GM21786 (cell line): ENCODE results near the gene LSM11.
"Not testable (repeated sequence)": the region's sequence is repeated elsewhere in the genome, so short reads cannot be mapped to it uniquely, and the experiment has no call there.

Experiments
- ATAC-seq: cut with Tn5 transposase; IDR thresholded peaks from one replicate; pipeline ENCODE4 v1.9.1; 2021; ENCODE audit not compliant: unreplicated experiment

The LSM11 gene

GRCh38 chr5:157743163-157744050 lies at the start of gene LSM11:
Gene LSM11, plus strand, starts transcription at chr5:157743712. Its CDS starts 39 bp downstream, at chr5:157743751.
- ATAC-seq: peak; percentile 87

DNA sequence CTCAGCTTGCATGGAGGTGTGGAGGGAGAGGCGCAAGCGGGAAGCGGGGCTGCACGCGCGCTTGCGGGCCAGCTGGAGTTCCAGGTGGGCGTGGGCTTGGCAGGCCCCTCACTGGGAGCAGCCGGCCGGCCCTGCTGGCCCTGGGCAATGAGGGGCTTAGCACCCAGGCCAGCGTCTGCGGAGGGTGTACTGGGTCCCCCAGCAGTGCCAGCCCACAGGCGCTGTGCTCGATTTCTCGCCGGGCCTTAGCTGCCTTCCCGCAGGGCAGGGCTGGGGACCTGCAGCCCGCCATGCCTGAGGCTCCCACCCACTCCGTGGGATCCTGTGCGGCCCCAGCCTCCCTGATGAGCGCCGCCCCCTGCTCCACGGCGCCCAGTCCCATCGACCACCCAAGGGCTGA lies 49.7 kb upstream of the LSM11 start:
- not testable (repeated sequence) for ATAC-seq

GRCh38 chr5:157696154-157696553 lies 47.4 kb upstream of the LSM11 start:
- not testable (repeated sequence) for ATAC-seq

DNA sequence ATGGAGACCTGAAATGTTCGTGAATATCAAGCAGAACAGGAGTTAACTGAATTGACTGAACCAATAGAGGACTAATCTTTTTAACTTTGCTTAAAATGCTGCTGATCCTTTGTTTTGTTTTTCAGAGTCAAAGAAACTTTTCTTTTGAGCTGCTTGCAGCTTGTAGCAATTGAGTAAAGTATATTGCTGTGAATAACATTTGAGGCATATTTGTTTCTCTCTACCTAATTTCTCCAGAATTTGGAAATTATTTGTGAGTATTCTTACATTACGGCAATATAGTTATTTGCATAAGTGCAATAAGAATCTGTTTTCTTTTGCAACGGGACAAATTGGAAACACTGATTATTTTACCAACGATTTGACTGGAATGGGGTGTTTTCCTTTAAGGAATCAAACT lies 44.8 kb upstream of the LSM11 start:
- not testable (repeated sequence) for ATAC-seq

DNA sequence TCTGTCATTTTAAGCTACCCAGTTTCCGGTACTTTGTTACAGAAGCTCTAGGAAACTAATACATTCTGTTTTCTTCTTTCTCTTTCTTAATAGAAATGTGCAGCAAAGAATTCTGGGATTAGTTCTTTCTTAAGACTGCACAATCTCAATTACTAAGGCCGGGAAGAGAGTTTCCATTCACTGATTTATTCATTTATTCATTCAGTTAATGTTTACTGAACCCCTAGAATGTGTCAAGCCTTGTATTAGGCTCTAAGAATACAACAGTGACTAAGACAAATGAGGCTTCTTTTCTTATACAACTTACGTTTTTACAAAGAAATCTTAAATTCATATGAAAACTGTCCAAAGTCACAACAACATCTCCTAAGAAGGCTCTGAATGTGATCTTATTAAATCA lies 39.8 kb upstream of the LSM11 start:
- ATAC-seq: no peak

DNA sequence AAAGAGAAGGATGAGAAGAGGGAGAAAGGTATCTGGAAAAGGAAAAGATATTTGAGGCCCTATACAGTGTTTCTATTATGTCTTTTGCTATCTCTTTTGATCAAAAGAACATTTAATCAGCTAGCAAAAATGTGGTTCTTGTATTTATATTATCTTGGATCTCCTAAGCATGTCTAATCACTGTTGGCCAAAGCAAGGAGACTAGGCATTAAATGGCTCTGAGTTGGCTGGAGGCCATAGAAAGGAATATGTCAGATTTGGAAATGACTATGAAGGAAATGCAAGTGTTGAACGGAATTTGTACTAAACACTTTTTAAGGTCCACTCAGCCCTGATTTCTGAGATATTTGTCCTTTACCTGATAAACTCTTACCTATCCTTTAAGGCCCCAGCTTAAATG lies 34.6 kb upstream of the LSM11 start:
- ATAC-seq: no peak

- no peak for ATAC-seq
Observed at GRCh38 chr5:157709346-157709745, 34.2 kb upstream of the LSM11 start.

- ATAC-seq: no peak
Observed at GRCh38 chr5:157710431-157710830, 33.1 kb upstream of the LSM11 start.

DNA sequence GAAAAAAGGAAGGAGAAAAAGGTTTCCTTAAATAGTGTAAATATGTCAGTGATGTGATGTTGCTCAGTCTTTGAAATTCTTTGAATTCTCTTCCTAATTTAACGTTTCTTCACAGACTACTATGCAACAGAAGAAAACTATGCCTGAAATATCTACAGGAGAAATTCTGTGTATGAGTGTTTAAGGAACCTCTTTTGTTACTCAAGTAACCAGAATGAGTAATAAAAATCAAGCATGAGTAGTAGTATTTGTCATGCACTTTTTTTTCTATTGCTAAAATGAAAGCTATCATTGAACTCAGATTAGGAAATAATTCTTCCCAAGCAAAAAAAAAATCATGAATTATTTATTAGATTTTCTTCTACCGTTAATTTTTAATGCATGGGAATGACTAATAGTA lies 32.6 kb upstream of the LSM11 start:
- ATAC-seq: no peak

DNA sequence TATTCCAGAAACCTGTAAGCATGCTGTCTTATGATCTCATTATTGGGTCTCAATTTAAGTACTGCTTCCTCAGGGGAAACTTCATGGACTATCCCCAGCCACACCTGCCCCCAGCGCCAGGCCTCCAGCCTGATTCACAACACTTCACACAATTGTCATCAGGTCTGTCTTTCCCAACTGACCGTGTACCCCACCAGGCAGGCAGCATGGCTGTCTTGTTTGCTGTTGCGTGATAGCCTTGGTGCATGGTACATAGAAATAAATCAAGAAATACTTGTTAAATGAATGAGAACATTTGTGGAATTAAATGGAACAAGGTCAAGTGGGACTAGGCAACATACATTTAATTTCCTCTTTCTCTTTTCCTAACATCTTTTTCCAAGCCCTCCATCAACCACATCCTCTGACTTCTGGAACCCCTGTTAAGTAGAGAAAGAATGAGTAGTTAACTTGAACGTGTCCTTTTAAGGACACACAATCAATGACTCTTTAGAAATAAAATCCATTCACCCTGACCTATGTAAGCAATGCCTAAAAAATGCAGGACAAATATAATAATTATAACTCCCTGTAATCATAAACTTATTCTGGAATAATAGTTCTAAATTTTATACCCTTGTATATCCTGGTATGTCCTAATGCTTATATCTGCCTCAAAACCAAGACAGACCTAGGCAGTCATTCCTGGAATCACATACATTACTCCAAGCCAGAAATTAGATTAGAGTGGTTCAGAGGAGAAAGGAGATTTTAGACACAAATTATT lies 29.5 kb upstream of the LSM11 start:
- ATAC-seq: no peak

- ATAC-seq: no peak
Observed at GRCh38 chr5:157714596-157714864, 29.0 kb upstream of the LSM11 start.

GRCh38 chr5:157718519-157718918 lies 25.0 kb upstream of the LSM11 start:
- peak; percentile 77 for ATAC-seq

DNA sequence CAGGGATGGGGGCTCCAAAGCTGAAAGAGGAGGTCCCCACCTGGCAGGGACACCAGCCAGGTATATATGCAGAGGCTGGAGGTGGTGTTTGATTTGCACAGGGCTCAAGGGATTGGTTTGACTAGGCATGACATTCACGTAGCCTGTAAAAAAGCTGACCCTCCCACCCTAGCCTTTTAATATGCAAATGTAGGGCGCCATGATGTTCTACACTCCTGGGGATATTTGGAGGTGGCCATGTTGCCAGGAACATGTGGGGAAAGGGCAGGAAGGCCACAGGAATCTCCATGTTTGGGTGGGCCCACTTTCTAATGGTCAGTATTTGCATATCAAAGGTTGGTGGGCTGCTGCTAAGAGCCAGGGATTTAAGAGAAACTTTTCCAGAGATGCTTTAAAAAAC lies 24.3 kb upstream of the LSM11 start:
- no peak for ATAC-seq

DNA sequence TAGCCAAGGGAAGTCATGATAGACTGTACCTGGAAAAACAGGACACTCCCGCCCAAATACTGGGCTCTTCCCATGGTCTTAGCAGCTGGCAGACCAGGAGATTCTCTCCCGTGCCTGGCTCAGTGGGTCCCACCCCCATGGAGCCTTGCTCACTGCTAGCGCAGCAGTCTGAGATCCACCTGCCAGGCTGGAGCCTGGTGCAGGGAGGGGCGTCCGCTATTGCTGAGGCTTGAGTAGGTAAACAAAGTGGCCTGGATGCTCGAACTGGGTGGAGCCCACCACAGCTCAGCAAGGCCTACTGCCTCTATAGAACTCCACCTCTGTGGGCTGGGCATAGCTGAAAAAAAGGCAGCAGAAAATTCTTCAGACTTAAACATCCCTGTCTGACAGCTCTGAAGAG lies 22.4 kb upstream of the LSM11 start:
- no peak for ATAC-seq

- ATAC-seq: not testable (repeated sequence)
Observed at GRCh38 chr5:157722895-157723294, 20.6 kb upstream of the LSM11 start.

DNA sequence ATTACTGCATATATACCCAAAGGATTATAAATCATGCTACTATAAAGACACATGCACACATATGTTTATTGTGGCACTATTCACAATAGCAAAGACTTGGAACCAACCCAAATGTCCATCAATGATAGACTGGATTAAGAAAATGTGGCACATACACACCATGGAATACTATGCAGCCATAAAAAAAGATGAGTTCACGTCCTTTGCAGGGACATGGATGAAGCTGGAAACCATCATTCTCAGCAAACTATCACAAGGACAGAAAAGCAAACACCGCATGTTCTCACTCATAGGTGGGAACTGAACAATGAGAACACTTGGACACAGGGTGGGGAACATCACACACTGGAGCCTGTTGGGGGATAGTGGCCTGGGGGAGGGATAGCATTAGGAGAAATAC lies 16.9 kb upstream of the LSM11 start:
- ATAC-seq: not testable (repeated sequence)

DNA sequence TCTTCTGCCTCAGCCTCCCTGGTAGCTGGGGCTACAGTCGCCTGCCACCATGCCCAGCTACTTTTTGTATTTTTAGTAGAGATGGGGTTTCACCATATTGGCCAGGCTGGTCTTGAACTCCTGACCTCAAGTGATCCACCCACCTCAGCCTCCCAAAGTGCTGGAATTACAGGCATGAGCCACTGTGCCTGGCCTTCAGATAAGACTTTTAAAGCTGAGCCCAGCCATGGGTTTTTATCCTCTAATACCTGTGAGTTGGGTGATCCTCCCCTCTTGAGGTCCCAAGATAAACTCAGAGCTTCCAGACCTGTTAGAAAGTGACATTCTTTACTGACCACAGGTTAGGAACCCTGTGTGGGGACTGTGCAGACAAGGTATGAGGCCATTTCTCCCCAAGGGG lies 15.7 kb upstream of the LSM11 start:
- ATAC-seq: not testable (repeated sequence)

GRCh38 chr5:157729858-157730257 lies 13.7 kb upstream of the LSM11 start:
- ATAC-seq: peak; percentile 65

- ATAC-seq: no peak
Observed at GRCh38 chr5:157730900-157731271, 12.6 kb upstream of the LSM11 start.

DNA sequence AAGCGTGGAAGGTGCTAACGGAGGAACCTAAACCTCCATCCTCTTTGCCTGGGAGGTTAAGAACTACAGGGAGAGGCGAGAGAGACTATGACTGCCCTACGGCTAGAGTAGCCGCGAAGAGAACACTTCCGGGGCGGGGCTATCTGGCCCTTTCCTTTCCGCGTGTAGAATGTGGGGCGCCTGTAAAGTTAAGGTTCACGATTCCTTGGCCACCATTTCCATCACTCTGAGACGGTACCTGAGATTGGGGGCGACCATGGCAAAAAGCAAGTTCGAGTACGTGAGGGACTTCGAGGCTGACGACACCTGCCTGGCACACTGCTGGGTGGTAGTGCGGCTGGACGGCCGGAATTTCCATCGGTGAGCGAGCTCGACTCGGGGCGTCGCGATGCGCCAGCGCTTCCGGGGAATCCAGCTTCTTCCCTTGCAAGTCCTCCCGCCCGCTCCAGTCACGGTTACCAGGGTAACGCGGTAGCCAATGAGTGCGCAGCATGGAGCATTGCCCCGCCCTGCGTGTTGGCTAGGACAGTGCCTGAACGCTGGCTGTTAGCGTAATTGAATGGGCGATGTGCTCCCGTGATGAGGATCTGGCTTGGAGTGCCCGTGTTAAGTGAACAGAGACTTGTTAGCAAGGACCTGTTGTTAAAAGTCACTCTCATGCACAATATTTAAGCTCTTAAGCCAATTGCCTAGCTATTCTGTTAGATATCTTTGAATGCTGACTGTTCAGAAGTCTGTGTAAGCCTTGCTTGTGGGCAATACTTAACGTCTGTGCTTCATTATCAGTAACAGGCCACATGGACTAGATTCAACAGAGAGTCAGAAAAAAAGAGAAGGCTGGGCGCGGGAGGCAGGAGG lies 12.0 kb upstream of the LSM11 start, which contains the start of gene THG1L:
THG1L (plus strand) TSS at position 149 of the 858 bp plus-strand sequence; CDS start at position 170, 21 bp downstream.
- ATAC-seq: peak; percentile 93

- no peak for ATAC-seq
Observed at GRCh38 chr5:157732130-157732514, 11.4 kb upstream of the LSM11 start.
